ENCODE measurements around the gene CNKSR1. TPM values are rescaled to one million over a fixed set of nuclear protein-coding genes. Genes with fewer than 3 reads are reported as not detected.
A peak's percentile ranks its signal among the peaks of the same experiment; 100 is the strongest.

CNKSR1 gene
- total and polyA plus RNA-seq, 2 of the 13 experiments (the other 11 are each of a cell fraction or from before 2014, with no cell fraction given): 3.4 to 8.9 TPM

GRCh38 chr1:26159743-26160039 lies 17.6 kb upstream of the CNKSR1 start:
- WGBS (ENCODE audit: low lambda C conversion rate): 43% methylated on average over 3 of the region's 4 CpGs
- no peak for FAIRE-seq
- DNase-seq (ENCODE audit: low spot score): no peak
- ChIA-PET POLR2A (no interaction called here), CTCF (ENCODE audit: low intra/inter-chr PET ratio, low total read pairs) (no interaction called here)
- peaks cover 33% of the 10 kb centered on the region for H3K4me1 ChIP-seq (ENCODE audit: insufficient read depth, low read length)
- TF ChIP-seq ZFP62 (CRISPR knock-in tag; IDR thresholded peaks at IDR 0.05) (no peak), ZNF274 (CRISPR knock-in tag; IDR thresholded peaks at IDR 0.05) (no peak), ZNF784 (CRISPR knock-in tag; IDR thresholded peaks at IDR 0.05; ENCODE audit: borderline replicate concordance) (no peak)
- in situ Hi-C loops (cut with HindIII; ENCODE audit: extremely low pct_ligation_motif_present, low pct_unique_long_range_greater_than_20kb): loop anchor here (10.0 kb wide), 2 partner anchors 55 to 265 kb away; no protein-coding TSS in a partner anchor
- H3K27ac ChIP-seq (ENCODE audit: extremely low read length, insufficient read depth, low read length): no peak overlapping the region
- H3K9me3 ChIP-seq (ENCODE audit: low read length): no peaks in the 10 kb centered on the region
- no peak overlapping the region for H3K4me2 ChIP-seq (ENCODE audit: low read depth, low read length)
- no peak overlapping the region for H3K4me3 ChIP-seq (replicated peaks in 1 of 3; ENCODE audit: insufficient read depth in 1 of 3, low read depth in 2 of 3, low read length in 3 of 3)
- no TSS peak for BruUV-seq (replicated peaks)
- H2AFZ ChIP-seq (ENCODE audit: low read length): no peak overlapping the region
- peaks cover 16 to 73% of the 10 kb centered on the region in 2 experiments; a peak in 4 of 5 replicates for H3K27me3 ChIP-seq (ENCODE audit: control insufficient read depth in 1 of 2, insufficient read depth in 2 of 2, low read length in 2 of 2)
- intact Hi-C loops (cut with micrococcal nuclease; ENCODE audit: unreplicated experiment): loop anchor here (5.0 kb wide), 2 partner anchors 47 to 122 kb away; partner anchors contain the start of gene PDIK1L
- no peak overlapping the region for H3K9ac ChIP-seq (ENCODE audit: insufficient read depth, low read depth, low read length)
- no peak for ATAC-seq
- no peaks in the 10 kb centered on the region for H3K79me2 ChIP-seq (ENCODE audit: insufficient read depth, low read length)
- H4K20me1 ChIP-seq (ENCODE audit: insufficient read depth, low read length): no peaks in the 10 kb centered on the region
- H3K36me3 ChIP-seq (replicated peaks in 1 of 2; ENCODE audit: control insufficient read depth in 1 of 2, insufficient read depth in 2 of 2, low read length in 2 of 2): no peaks in the 10 kb centered on the region

GRCh38 chr1:26160527-26161414 lies 16.5 kb upstream of the CNKSR1 start:
- DNase-seq (ENCODE audit: low spot score) (no peak), ATAC-seq (peak; percentile 8; the same call in 1 of the 3 replicates), FAIRE-seq (no peak)
- Histone ChIP-seq H3K9ac (ENCODE audit: insufficient read depth, low read depth, low read length) (no peak overlapping the region), H3K4me2 (ENCODE audit: low read depth, low read length) (peak overlapping the region; percentile 78), H4K20me1 (ENCODE audit: insufficient read depth, low read length) (no peaks in the 10 kb centered on the region), H3K9me3 (ENCODE audit: low read length) (no peaks in the 10 kb centered on the region), H3K4me3 (replicated peaks in 1 of 3; ENCODE audit: insufficient read depth in 1 of 3, low read depth in 2 of 3, low read length in 3 of 3) (peak overlapping the region in 2 of 3 experiments; percentile 45 to 76; a peak in 3 of 6 replicates), H3K4me1 (ENCODE audit: insufficient read depth, low read length) (peaks cover 43% of the 10 kb centered on the region), H3K36me3 (replicated peaks in 1 of 2; ENCODE audit: control insufficient read depth in 1 of 2, insufficient read depth in 2 of 2, low read length in 2 of 2) (no peaks in the 10 kb centered on the region), H3K79me2 (ENCODE audit: insufficient read depth, low read length) (no peaks in the 10 kb centered on the region), H2AFZ (ENCODE audit: low read length) (no peak overlapping the region), H3K27me3 (ENCODE audit: control insufficient read depth in 1 of 2, insufficient read depth in 2 of 2, low read length in 2 of 2) (peaks cover 13 to 74% of the 10 kb centered on the region in 2 experiments; a peak in 4 of 5 replicates), H3K27ac (ENCODE audit: extremely low read length, insufficient read depth, low read length) (no peak overlapping the region)
- BruUV-seq (replicated peaks): no TSS peak
- intact Hi-C loops (cut with micrococcal nuclease; ENCODE audit: unreplicated experiment): loop anchor here (5.0 kb wide), 2 partner anchors 48 to 123 kb away; partner anchors contain the start of gene PDIK1L
- ChIA-PET CTCF (ENCODE audit: low intra/inter-chr PET ratio, low total read pairs) (no interaction called here), POLR2A (no interaction called here)
- 31% methylated on average over 5 of the region's 18 CpGs for WGBS (ENCODE audit: low lambda C conversion rate)
- TF ChIP-seq, protein P1, sequence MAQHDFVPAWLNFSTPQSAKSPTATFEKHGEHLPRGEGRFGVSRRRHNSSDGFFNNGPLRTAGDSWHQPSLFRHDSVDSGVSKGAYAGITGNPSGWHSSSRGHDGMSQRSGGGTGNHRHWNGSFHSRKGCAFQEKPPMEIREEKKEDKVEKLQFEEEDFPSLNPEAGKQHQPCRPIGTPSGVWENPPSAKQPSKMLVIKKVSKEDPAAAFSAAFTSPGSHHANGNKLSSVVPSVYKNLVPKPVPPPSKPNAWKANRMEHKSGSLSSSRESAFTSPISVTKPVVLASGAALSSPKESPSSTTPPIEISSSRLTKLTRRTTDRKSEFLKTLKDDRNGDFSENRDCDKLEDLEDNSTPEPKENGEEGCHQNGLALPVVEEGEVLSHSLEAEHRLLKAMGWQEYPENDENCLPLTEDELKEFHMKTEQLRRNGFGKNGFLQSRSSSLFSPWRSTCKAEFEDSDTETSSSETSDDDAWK (CRISPR knock-in tag; IDR thresholded peaks at IDR 0.05): no peak
- TF ChIP-seq, protein P2, sequence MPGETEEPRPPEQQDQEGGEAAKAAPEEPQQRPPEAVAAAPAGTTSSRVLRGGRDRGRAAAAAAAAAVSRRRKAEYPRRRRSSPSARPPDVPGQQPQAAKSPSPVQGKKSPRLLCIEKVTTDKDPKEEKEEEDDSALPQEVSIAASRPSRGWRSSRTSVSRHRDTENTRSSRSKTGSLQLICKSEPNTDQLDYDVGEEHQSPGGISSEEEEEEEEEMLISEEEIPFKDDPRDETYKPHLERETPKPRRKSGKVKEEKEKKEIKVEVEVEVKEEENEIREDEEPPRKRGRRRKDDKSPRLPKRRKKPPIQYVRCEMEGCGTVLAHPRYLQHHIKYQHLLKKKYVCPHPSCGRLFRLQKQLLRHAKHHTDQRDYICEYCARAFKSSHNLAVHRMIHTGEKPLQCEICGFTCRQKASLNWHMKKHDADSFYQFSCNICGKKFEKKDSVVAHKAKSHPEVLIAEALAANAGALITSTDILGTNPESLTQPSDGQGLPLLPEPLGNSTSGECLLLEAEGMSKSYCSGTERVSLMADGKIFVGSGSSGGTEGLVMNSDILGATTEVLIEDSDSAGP (CRISPR knock-in tag; IDR thresholded peaks at IDR 0.05; ENCODE audit: borderline replicate concordance): no peak
- TF ChIP-seq ZNF703 (CRISPR knock-in tag; IDR thresholded peaks at IDR 0.05; ENCODE audit: borderline replicate concordance) (0 out of 2 replicates have a peak, but pooled peaks have one; percentile 2), ZNF878 (CRISPR knock-in tag; IDR thresholded peaks at IDR 0.05) (no peak), NCOA5 (CRISPR knock-in tag; IDR thresholded peaks at IDR 0.05) (no peak), ZNF501 (CRISPR knock-in tag; IDR thresholded peaks at IDR 0.05) (no peak), ZNF143 (CRISPR knock-in tag; IDR thresholded peaks at IDR 0.05) (no peak)
- TF ChIP-seq, protein P3, sequence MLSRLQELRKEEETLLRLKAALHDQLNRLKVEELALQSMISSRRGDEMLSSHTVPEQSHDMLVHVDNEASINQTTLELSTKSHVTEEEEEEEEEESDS (CRISPR knock-in tag; IDR thresholded peaks at IDR 0.05; ENCODE audit: borderline replicate concordance): no peak
- in situ Hi-C loops (cut with HindIII; ENCODE audit: extremely low pct_ligation_motif_present, low pct_unique_long_range_greater_than_20kb): loop anchor here (10.0 kb wide), 1 partner anchor 266 kb away; no protein-coding TSS in a partner anchor

Measured in HepG2 (cell line).